ACHN (cell line): ENCODE measurements around the gene RPL13A.
"Not testable (repeated sequence)": the region's sequence is repeated elsewhere in the genome, so short reads cannot be mapped to it uniquely, and the experiment has no call there.

Experiments used
- DNase-seq: peaks from one replicate; pipeline ENCODE4 v3.0.0-alpha.2; 2015
- in situ Hi-C: cut with HindIII; loops from 2 replicates; pipeline ENCODE4 v1.10.0; 2017; ENCODE audit warnings: low sequenced_read_pairs, low pct_ligation_motif_present, low pct_unique_long_range_greater_than_20kb

RPL13A gene

GRCh38 chr19:49453013-49453756, 34.2 kb upstream of the RPL13A start, which contains the start of gene ALDH16A1:
Gene ALDH16A1 (plus strand): TSS chr19:49453225. CDS start chr19:49453332, 107 bp downstream.
- DNase-seq, result peak; percentile 96

DNA sequence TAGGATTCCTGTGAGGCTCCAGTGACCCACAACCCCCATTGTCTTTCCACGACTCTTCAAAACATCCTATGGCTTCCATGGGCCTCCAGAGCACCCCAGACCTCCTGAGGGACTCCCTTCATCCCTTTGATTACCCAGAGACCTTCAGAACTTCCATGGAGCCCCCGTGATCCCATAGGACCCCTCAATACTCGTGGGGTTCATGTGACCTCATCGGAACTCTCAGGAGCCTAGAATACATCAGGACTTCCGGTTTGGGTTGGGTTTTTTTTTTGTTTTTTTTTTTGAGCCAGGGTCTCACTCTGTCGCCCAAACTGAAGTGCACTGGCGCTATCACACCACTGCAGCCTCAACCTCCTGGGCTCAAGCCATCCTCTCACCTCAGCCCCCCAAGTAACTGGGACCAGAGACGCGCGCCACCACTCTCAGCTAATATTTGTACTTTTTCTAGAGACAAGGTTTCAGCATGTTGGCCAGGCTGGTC, 33.6 kb upstream of the RPL13A start:
- in situ Hi-C loops, result no loop called here
- no peak for DNase-seq

More at GRCh38 chr19:49453013-49453756, 34.2 kb upstream of the RPL13A start, which contains the start of gene ALDH16A1:
- in situ Hi-C loops, result no loop called here

DNA sequence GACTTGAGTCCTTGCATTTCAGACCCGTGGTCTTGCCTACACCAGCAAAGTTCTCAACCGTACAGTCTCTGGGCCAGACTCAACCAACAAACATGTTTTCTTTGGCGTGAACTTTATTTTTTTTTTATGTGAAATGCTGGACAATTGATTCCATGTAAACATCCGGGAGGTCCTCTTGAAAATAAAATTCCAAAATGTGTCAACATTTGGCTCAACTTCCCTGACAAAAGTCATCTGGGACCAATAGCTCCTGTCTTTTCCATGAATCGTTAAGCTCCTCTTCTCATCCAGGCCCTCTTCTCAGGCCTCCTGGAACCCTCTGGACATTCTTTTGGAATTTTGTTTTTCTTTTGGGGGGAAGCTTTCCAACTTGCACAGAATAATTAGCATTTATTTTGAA, 31.6 kb upstream of the RPL13A start:
- DNase-seq, result no peak
- in situ Hi-C loops, result no loop called here

GRCh38 chr19:49456326-49456725, 31.1 kb upstream of the RPL13A start:
- in situ Hi-C loops, result no loop called here
- no peak for DNase-seq

- no peak for DNase-seq
- in situ Hi-C loops, result no loop called here
Observed at GRCh38 chr19:49458567-49458903, 28.9 kb upstream of the RPL13A start.

- DNase-seq, result no peak
- in situ Hi-C loops, result no loop called here
Observed at GRCh38 chr19:49459388-49459787, 28.0 kb upstream of the RPL13A start.

- DNase-seq, in situ Hi-C loops: not testable (repeated sequence)
Observed at GRCh38 chr19:49461130-49461529, 26.3 kb upstream of the RPL13A start.

GRCh38 chr19:49461656-49462055, 25.8 kb upstream of the RPL13A start:
- DNase-seq, result no peak
- in situ Hi-C loops, result no loop called here

- in situ Hi-C loops, result no loop called here
- DNase-seq, result no peak
Observed at GRCh38 chr19:49462492-49462891, 24.9 kb upstream of the RPL13A start.

DNA sequence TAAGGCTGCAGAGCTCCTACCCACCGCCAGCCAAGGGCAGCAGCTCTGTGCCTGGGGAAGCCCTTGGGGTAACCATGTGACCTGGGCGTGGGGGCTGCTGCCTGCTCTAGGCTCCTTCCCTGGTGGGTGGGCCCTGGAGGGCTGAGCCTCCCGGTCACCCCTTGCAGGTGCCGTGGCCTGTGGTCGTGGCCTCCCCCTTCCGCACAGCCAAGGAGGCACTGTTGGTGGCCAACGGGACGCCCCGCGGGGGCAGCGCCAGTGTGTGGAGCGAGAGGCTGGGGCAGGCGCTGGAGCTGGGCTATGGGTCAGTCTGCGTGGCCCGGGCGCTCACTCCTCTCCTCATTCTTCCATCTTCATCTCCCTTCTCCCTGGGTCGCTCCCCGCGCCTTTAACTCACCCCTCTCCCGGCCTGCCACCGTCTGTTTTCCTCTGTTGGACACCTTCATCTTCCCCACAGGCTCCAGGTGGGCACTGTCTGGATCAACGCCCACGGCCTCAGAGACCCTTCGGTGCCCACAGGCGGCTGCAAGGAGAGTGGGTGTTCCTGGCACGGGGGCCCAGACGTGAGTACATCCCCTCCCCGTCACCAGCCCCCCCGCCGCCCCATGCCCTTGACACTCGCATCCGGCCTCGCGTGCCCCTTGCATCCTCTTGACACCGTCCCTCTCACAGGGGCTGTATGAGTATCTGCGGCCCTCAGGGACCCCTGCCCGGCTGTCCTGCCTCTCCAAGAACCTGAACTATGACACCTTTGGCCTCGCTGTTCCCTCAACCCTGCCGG, 23.3 kb upstream of the RPL13A start:
- no peak for DNase-seq
- in situ Hi-C loops, result no loop called here

- no peak for DNase-seq
- in situ Hi-C loops, result no loop called here
Observed at GRCh38 chr19:49465371-49465770, 22.0 kb upstream of the RPL13A start.

GRCh38 chr19:49468199-49468598, 19.2 kb upstream of the RPL13A start:
- no peak for DNase-seq
- in situ Hi-C loops, result no loop called here

DNA sequence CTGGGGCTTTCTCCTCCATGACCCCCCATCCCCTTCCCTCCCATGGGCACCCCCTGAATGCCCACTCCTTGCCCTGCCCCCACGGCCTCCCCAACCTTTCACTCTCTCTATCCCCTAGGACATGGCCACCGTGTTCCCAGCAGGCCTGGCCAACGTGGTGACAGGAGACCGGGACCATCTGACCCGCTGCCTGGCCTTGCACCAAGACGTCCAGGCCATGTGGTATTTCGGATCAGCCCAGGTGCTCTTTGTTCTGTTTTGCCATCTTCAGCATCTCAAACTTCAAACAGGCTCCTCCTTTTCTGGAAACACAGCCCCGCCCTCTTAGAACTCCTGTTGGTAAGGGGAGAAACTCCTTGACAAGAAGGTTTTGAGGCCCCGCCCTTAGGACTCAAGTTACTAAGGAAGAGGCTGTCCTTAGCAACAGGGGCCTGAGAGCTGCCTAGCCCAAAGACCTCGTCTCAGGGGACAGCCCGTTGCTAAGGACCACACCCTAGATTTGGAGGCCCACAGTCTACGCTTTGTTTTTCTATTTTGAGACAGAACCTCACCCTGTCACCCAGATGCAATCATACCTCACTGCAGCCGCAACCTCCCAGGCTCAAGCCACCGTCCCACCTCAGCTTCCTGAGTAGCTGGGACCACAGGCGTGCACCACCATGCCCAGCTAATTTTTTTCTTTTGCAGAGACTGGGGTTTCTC, 18.5 kb upstream of the RPL13A start:
- in situ Hi-C loops, result no loop called here
- no peak for DNase-seq

DNA sequence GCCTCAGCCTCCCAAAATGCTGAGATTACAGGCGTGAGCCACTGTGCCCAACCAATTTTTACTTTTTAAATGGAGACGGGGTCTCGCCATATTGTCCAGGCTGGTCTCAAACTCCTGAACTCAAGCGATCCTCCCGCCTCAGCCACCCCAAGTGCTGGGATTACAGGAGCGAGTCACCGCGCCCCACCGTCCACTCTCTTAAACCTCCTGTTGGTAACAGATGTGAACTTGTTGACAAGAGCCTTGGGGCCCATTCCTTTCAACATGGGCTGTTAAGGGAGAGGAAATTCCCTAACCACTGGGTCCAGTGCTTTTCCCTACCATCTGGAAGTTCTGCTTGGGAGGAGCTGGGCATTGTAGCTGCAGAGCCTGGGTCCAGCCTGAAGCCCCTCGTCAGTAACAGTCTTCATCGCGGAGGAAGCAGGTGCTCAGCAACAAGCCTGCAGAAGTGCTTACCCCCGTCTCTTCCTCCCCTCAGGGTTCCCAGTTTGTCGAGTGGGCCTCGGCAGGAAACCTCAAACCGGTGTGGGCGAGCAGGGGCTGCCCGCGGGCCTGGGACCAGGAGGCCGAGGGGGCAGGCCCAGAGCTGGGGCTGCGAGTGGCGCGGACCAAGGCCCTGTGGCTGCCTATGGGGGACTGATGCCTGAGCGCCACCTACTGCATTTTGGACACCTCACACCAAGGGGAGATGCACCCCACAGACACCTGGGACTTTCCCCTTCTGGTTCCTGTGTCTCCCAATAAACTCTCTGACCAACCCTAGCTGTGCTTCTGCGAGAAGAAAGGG, 17.4 kb upstream of the RPL13A start:
- DNase-seq, result no peak
- in situ Hi-C loops, result no loop called here

GRCh38 chr19:49470615-49470978, 16.8 kb upstream of the RPL13A start:
- in situ Hi-C loops, result no loop called here
- no peak for DNase-seq

GRCh38 chr19:49472936-49473335, 14.5 kb upstream of the RPL13A start:
- no peak for DNase-seq
- in situ Hi-C loops, result no loop called here

GRCh38 chr19:49473501-49473867, 13.9 kb upstream of the RPL13A start:
- in situ Hi-C loops, DNase-seq: not testable (repeated sequence)

DNA sequence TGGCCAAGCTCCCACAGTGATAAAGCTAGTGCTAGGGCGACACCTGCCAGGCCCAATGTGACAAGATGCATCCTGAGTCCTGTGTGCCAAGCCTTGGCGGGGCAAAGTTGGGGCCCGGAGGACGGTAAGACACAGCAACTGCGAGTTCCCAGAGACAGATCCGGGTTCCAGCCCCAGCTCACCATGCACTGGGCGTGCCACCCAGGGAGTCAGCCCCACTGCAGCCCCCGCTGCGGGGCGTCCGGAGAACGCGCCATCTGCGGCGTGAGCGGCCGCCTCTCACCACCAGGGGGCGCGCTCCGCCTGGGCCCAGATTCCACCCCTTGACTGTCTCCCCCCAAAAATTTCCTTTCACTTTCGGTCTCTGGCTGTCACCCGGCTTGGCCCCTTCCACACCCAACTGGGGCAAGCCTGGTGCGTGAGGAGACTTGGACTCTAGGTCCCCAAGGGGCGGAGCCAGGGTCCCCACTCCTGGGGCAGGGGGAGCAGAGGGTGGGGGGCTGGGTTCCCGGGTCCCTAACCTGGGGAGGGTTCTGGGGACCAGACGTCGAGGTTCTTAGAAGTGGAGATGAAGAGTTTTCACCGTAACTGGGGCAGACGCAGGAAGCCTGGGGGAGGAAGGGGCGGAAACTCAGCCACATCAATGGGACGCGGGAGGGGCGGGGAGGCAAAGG, 13.4 kb upstream of the RPL13A start, which contains the start of gene FLT3LG:
FLT3LG (plus strand) TSS at position 348 of the 674 bp plus-strand sequence. CDS start 425 bp downstream, outside the sequence.
- DNase-seq, result peak; percentile 76
- in situ Hi-C loops, result no loop called here
